ENCODE results near the gene CELA2A.

The CELA2A gene

DNA sequence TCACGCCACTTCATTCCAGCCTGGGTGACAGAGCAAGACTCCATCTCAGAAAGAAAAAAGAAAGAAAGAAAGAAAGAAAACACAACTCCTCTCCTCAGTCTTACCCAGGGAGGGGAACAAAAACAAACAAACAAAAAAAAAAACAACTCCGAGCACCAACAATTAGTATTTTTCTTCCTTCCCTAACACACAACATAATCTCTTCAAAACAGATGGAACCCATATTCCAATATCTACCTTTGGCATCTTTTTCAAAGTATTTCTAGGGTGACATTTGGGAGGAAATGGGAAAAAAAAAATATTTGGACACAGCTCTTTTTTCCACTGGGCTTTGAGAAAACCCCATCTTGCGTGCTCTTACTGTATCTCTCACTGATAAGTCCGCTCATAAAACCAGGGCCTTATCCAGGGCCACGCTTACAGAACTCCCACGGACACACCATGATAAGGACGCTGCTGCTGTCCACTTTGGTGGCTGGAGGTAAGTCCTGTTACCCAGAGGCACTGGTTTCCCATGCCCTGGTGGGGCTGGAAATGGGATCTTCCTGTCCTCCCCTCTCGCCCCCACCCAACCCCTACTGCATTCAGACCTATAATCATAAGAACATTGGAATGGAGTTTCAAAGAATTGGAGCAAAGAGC is at the start of gene CELA2A:
Gene CELA2A (plus strand): TSS at position 420 of the 642 bp plus-strand sequence. CDS start 22 bp downstream, at position 442.
- no peaks in the 10 kb centered on the region for H3K36me3 ChIP-seq (ENCODE audit: low read depth)
- ATAC-seq (ENCODE audit: low read depth) (no peak), DNase-seq (ENCODE audit: low spot score) (no peak)
- H3K27ac ChIP-seq (ENCODE audit: poor library complexity, severe bottlenecking) = no peak within 1 kb of the TSS
- no peaks in the 10 kb centered on the region for H3K9me3 ChIP-seq (ENCODE audit: severe bottlenecking)
- H3K27me3 ChIP-seq (ENCODE audit: insufficient read depth, poor library complexity, severe bottlenecking) = no peaks in the 10 kb centered on the region
- TF ChIP-seq, protein P1, sequence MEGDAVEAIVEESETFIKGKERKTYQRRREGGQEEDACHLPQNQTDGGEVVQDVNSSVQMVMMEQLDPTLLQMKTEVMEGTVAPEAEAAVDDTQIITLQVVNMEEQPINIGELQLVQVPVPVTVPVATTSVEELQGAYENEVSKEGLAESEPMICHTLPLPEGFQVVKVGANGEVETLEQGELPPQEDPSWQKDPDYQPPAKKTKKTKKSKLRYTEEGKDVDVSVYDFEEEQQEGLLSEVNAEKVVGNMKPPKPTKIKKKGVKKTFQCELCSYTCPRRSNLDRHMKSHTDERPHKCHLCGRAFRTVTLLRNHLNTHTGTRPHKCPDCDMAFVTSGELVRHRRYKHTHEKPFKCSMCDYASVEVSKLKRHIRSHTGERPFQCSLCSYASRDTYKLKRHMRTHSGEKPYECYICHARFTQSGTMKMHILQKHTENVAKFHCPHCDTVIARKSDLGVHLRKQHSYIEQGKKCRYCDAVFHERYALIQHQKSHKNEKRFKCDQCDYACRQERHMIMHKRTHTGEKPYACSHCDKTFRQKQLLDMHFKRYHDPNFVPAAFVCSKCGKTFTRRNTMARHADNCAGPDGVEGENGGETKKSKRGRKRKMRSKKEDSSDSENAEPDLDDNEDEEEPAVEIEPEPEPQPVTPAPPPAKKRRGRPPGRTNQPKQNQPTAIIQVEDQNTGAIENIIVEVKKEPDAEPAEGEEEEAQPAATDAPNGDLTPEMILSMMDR (IDR thresholded peaks at IDR 0.05; ENCODE audit: poor library complexity, severe bottlenecking) = no peak
- no peaks in the 10 kb centered on the region for H3K4me1 ChIP-seq (ENCODE audit: insufficient read depth, poor library complexity, severe bottlenecking)
- H3K4me3 ChIP-seq (ENCODE audit: severe bottlenecking) = no peak within 1 kb of the TSS

DNA sequence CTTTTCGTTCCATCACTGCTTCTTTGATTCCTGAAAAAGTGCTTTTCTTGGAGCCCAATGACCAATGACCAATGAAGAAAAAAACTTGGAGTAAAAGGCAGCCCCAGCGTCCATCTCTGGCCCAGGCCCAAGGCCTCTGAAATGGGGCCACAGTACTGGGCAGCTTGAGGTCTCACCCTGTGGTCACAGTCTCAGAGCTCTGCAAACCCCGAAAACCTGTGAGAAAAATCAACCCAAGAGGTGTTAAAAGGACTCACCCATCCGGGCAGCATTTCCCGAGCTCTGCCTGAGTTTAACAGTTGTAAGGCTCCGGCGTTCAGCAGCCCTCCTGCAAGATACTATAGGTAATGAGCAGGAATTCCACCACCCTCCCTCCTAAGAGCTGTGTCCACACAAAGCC is 49.0 kb upstream of the CELA2A start:
- Histone ChIP-seq H3K4me3 (ENCODE audit: severe bottlenecking) (no peak overlapping the region), H3K27ac (ENCODE audit: poor library complexity, severe bottlenecking) (peak overlapping the region; percentile 10), H3K4me1 (ENCODE audit: insufficient read depth, poor library complexity, severe bottlenecking) (peaks cover 15% of the 10 kb centered on the region), H3K27me3 (ENCODE audit: insufficient read depth, poor library complexity, severe bottlenecking) (no peaks in the 10 kb centered on the region), H3K36me3 (ENCODE audit: low read depth) (peaks cover 7% of the 10 kb centered on the region; the same call in 1 of the 2 replicates), H3K9me3 (ENCODE audit: severe bottlenecking) (no peaks in the 10 kb centered on the region)
- ATAC-seq (ENCODE audit: low read depth) (no peak), DNase-seq (ENCODE audit: low spot score) (no peak)
- TF ChIP-seq, protein P1 (IDR thresholded peaks at IDR 0.05; ENCODE audit: poor library complexity, severe bottlenecking) = no peak

DNA sequence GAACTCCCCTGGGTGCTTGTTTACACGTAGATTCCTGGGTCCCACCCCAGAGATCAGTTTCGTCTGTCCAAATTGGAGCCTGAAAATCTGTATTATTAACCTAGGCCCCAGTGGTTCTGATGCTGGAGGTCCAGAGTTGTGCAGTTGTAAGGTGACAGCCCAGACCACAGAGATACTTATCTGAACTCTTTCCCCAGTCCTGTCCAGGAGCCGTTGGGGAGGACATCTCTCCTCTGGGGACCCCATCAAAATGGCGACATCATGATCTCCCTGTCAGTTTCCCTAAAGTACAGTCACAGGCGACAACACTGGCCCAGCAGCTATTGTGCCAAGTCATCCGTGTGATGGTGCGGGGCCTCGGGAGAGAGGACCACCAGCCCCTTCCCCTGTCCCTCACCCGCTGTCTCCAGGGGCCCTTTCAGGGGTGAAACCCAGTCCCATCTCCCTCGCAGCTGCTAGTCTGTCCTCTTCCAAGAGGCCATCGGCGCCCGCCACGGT is 47.6 kb upstream of the CELA2A start:
- peak overlapping the region; percentile 97 for H3K4me3 ChIP-seq (ENCODE audit: severe bottlenecking)
- peak overlapping the region; percentile 56 for H3K27ac ChIP-seq (ENCODE audit: poor library complexity, severe bottlenecking)
- no peak for ATAC-seq (ENCODE audit: low read depth)
- H3K9me3 ChIP-seq (ENCODE audit: severe bottlenecking) = no peaks in the 10 kb centered on the region
- TF ChIP-seq, protein P1 (IDR thresholded peaks at IDR 0.05; ENCODE audit: poor library complexity, severe bottlenecking) = no peak
- DNase-seq (ENCODE audit: low spot score) = no peak
- peaks cover 18% of the 10 kb centered on the region; the same call in 1 of the 2 replicates for H3K36me3 ChIP-seq (ENCODE audit: low read depth)
- no peaks in the 10 kb centered on the region for H3K27me3 ChIP-seq (ENCODE audit: insufficient read depth, poor library complexity, severe bottlenecking)
- H3K4me1 ChIP-seq (ENCODE audit: insufficient read depth, poor library complexity, severe bottlenecking) = peaks cover 16% of the 10 kb centered on the region

DNA sequence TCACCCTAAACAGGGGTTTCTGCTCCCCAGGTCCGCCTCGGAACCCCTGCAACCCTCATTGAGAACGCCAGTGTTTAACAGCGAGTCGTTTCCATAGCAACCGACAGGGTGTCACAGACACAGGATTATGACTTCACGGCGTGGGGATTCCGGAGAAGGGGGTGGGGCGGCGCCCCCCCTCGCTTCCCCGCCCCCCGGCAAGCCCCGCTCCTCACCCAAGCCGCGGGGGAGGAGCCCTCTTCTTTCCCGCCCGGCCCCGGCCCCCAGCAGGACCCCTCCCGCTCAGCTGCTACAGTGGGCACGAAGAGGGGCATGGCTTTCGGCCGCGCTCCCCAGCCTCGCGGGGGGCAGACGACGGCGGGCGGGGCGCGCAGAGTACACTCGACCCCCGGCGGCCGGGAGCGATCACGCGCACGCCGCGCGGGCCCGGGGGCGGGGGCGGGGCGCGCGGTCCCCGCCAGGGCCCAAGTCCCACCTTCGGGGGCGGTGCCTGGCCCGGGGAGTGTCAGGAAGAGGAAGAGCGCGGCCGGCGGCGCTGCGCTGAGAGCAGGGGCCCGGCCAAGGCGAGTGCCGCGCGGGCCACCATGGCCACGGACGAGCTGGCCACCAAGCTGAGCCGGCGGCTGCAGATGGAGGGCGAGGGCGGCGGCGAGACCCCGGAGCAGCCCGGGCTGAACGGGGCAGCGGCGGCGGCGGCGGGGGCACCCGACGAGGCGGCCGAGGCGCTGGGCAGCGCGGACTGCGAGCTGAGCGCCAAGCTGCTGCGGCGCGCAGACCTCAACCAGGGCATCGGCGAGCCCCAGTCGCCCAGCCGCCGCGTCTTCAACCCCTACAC is 46.9 kb upstream of the CELA2A start, which contains the start of gene EFHD2:
Gene EFHD2 (plus strand): TSS at position 501 of the 835 bp plus-strand sequence. CDS start 84 bp downstream, at position 585.
- TF ChIP-seq, protein P1 (IDR thresholded peaks at IDR 0.05; ENCODE audit: poor library complexity, severe bottlenecking) = no peak
- Histone ChIP-seq H3K27me3 (ENCODE audit: insufficient read depth, poor library complexity, severe bottlenecking) (no peaks in the 10 kb centered on the region), H3K27ac (ENCODE audit: poor library complexity, severe bottlenecking) (peak within 1 kb of the TSS; percentile 56), H3K4me3 (ENCODE audit: severe bottlenecking) (peak within 1 kb of the TSS; percentile 97), H3K36me3 (ENCODE audit: low read depth) (peaks cover 23% of the 10 kb centered on the region), H3K4me1 (ENCODE audit: insufficient read depth, poor library complexity, severe bottlenecking) (peaks cover 16% of the 10 kb centered on the region), H3K9me3 (ENCODE audit: severe bottlenecking) (no peaks in the 10 kb centered on the region)
- peak; percentile 77 for DNase-seq (ENCODE audit: low spot score)
- peak; percentile 81 for ATAC-seq (ENCODE audit: low read depth)

Measured in RWPE2 (cell line).